Vagina (tissue), 2 donors: ENCODE results near the gene MYO15B. TPM values are rescaled to one million over a fixed set of nuclear protein-coding genes. Genes with fewer than 3 reads are reported as not detected.

Experiments
- DNase-seq, 2 donors: peaks; one replicate each; pipeline ENCODE4 v3.0.0-alpha.2; 2017; ENCODE audit errors: extremely low spot score in 2 of 2
- H3K27ac ChIP-seq: fragments of 200-600 bp; sonication (generic); one replicate; pipeline ENCODE4 v1.5.1; 2019
- H3K27me3 ChIP-seq: fragments of 200-600 bp; sonication (generic); one replicate; pipeline ENCODE4 v1.5.1; 2019
- H3K36me3 ChIP-seq, 2 donors: fragments of 200-600 bp; sonication (generic); one replicate each; pipeline ENCODE4 v1.5.1; 2017 to 2019
- H3K4me1 ChIP-seq: fragments of 200-600 bp; sonication (generic); one replicate; pipeline ENCODE4 v1.5.1; 2019
- H3K4me3 ChIP-seq, 2 donors: fragments of 200-600 bp; sonication (generic); 1 replicate in 1 of 2; 2 replicates in 1 of 2; pipeline ENCODE4 v1.5.1; 2016 to 2019
- H3K9me3 ChIP-seq: fragments of 200-600 bp; sonication (generic); one replicate; pipeline ENCODE4 v1.5.1; 2019
- POLR2A ChIP-seq, 2 donors: fragments of 450-650 bp; IDR thresholded peaks; one replicate each; pipeline ENCODE4 v1.6.1; 2017; ENCODE audit warnings: antibody characterized with exemption in 2 of 2, mild to moderate bottlenecking in 2 of 2, moderate library complexity in 2 of 2
- POLR2AphosphoS5 ChIP-seq, 2 donors: sonication (generic); formaldehyde crosslinking; IDR thresholded peaks; one replicate each; pipeline ENCODE4 v1.9.0; 2017; ENCODE audit warnings: antibody characterized with exemption in 2 of 2, mild to moderate bottlenecking in 2 of 2, low read depth in 1 of 2; ENCODE audit not compliant: insufficient read depth in 1 of 2
- intact Hi-C: fragments of 100-400 bp; cut with DNase I; formaldehyde crosslinking; loops from one replicate; pipeline ENCODE4 v1.15.1; 2023
- total RNA-seq: library from RNA; depleted of rRNA; stranded (reverse); fragments of >200 nt; gene quantifications from one replicate; pipeline ENCODE4 v1.2.3, GENCODE V29; 2016
- TF ChIP-seq, protein P1 (sequence below), 3 experiments: fragments of 450-650 bp in 2 of 3; fragments of 200-600 bp in 1 of 3; sonication (generic) in 1 of 3; IDR thresholded peaks; one replicate each; pipeline ENCODE4 v1.5.1; 2017 to 2019; ENCODE audit warnings: antibody characterized with exemption in 3 of 3, mild to moderate bottlenecking in 2 of 3, moderate library complexity in 2 of 3

Gene MYO15B
- total RNA-seq, 1 donor from 2014 or later: 160 TPM

DNA sequence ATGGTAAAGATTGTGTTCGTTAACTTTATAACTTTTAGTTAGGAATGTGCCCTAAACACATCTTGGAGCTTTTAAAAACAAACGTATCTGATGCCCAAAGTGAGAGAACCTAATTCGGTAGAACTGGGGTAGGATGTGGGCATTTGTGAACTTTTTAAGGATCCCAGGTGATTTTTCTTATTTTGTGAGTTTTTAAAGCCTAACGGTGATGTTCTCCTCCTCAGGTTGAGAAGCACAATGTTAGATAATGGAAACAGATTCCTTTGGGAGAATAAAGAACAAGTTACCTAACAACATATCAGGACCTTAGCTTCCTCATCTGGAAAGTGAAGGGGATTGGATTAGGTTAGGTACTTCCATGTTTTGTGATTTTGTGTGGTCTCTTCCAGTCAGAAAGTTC, 80.2 kb downstream of the MYO15B start:
- Histone ChIP-seq H3K27me3 (no peaks in the 10 kb centered on the region), H3K4me1 (peaks cover 24% of the 10 kb centered on the region), H3K36me3 (peaks cover 0 to 29% of the 10 kb centered on the region in 2 donors), H3K4me3 (peak overlapping the region; percentile 90 to 96), H3K9me3 (no peaks in the 10 kb centered on the region), H3K27ac (peak overlapping the region; percentile 87)
- DNase-seq: no peak
- intact Hi-C loops: no loop called here
- TF ChIP-seq POLR2AphosphoS5 (IDR thresholded peaks at IDR 0.05; ENCODE audit: insufficient read depth in 1 of 2, low read depth in 1 of 2) (no peak), POLR2A (IDR thresholded peaks at IDR 0.05) (no peak)
- TF ChIP-seq, protein P1, sequence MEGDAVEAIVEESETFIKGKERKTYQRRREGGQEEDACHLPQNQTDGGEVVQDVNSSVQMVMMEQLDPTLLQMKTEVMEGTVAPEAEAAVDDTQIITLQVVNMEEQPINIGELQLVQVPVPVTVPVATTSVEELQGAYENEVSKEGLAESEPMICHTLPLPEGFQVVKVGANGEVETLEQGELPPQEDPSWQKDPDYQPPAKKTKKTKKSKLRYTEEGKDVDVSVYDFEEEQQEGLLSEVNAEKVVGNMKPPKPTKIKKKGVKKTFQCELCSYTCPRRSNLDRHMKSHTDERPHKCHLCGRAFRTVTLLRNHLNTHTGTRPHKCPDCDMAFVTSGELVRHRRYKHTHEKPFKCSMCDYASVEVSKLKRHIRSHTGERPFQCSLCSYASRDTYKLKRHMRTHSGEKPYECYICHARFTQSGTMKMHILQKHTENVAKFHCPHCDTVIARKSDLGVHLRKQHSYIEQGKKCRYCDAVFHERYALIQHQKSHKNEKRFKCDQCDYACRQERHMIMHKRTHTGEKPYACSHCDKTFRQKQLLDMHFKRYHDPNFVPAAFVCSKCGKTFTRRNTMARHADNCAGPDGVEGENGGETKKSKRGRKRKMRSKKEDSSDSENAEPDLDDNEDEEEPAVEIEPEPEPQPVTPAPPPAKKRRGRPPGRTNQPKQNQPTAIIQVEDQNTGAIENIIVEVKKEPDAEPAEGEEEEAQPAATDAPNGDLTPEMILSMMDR (IDR thresholded peaks at IDR 0.05): no peak

DNA sequence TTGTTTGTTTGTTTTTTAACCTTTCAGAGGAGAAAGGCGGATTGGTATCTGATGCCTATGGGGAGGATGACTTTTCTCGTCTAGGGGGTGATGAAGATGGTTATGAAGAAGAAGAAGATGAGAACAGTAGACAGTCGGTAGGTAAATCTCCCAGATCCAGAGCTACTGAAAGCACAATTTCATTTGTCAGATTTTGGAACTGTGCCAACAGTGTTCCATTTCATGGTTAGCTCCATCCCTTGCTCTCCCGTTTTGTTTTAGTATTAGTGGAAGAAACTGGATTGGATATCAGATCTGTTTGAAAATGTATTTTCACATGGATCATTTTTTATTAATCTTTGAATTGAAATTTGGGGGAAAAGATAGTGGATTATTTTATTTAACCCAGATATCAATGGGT, 80.9 kb downstream of the MYO15B start:
- Histone ChIP-seq H3K4me1 (peaks cover 24% of the 10 kb centered on the region), H3K36me3 (peaks cover 0 to 32% of the 10 kb centered on the region in 2 donors), H3K4me3 (peak overlapping the region in 1 of 2 donors; percentile 90), H3K27ac (no peak overlapping the region), H3K9me3 (no peaks in the 10 kb centered on the region), H3K27me3 (no peaks in the 10 kb centered on the region)
- intact Hi-C loops: no loop called here
- no peak for DNase-seq
- TF ChIP-seq, protein P1 (IDR thresholded peaks at IDR 0.05): no peak
- TF ChIP-seq POLR2A (IDR thresholded peaks at IDR 0.05): no peak
- no peak for TF ChIP-seq POLR2AphosphoS5 (IDR thresholded peaks at IDR 0.05; ENCODE audit: insufficient read depth in 1 of 2, low read depth in 1 of 2)

- no peaks in the 10 kb centered on the region for H3K9me3 ChIP-seq
- TF ChIP-seq POLR2AphosphoS5 (IDR thresholded peaks at IDR 0.05; ENCODE audit: insufficient read depth in 1 of 2, low read depth in 1 of 2) (no peak), POLR2A (IDR thresholded peaks at IDR 0.05) (no peak)
- TF ChIP-seq, protein P1 (IDR thresholded peaks at IDR 0.05): no peak
- no peak overlapping the region for H3K27ac ChIP-seq
- no peak for DNase-seq
- peaks cover 0 to 41% of the 10 kb centered on the region in 2 donors for H3K36me3 ChIP-seq
- intact Hi-C loops: loop anchor here (5.0 kb wide), 1 partner anchor 81 kb away; no protein-coding TSS in a partner anchor
- H3K4me1 ChIP-seq: peaks cover 22% of the 10 kb centered on the region
- no peaks in the 10 kb centered on the region for H3K27me3 ChIP-seq
- no peak overlapping the region for H3K4me3 ChIP-seq
These were observed 83.3 kb downstream of the MYO15B start for GRCh38 chr17:75670868-75671267.

GRCh38 chr17:75672011-75672410, 84.4 kb downstream of the MYO15B start:
- peaks cover 0 to 41% of the 10 kb centered on the region in 2 donors for H3K36me3 ChIP-seq

GRCh38 chr17:75673487-75673886, 85.9 kb downstream of the MYO15B start:
- Histone ChIP-seq H3K9me3 (no peaks in the 10 kb centered on the region), H3K4me3 (no peak overlapping the region), H3K36me3 (peaks cover 0 to 43% of the 10 kb centered on the region in 2 donors), H3K27ac (no peak overlapping the region), H3K4me1 (peaks cover 4% of the 10 kb centered on the region), H3K27me3 (no peaks in the 10 kb centered on the region)
- intact Hi-C loops: loop anchor here (5.0 kb wide), 1 partner anchor 79 kb away; no protein-coding TSS in a partner anchor
- TF ChIP-seq POLR2AphosphoS5 (IDR thresholded peaks at IDR 0.05; ENCODE audit: insufficient read depth in 1 of 2, low read depth in 1 of 2): no peak
- no peak for TF ChIP-seq POLR2A (IDR thresholded peaks at IDR 0.05)
- TF ChIP-seq, protein P1 (IDR thresholded peaks at IDR 0.05): no peak
- DNase-seq: no peak

More at GRCh38 chr17:75672011-75672410, 84.4 kb downstream of the MYO15B start:
- Histone ChIP-seq H3K27me3 (no peaks in the 10 kb centered on the region), H3K27ac (no peak overlapping the region), H3K4me1 (peaks cover 12% of the 10 kb centered on the region), H3K4me3 (no peak overlapping the region), H3K9me3 (no peaks in the 10 kb centered on the region)
- no peak for TF ChIP-seq POLR2A (IDR thresholded peaks at IDR 0.05)
- TF ChIP-seq, protein P1 (IDR thresholded peaks at IDR 0.05): no peak
- no peak for TF ChIP-seq POLR2AphosphoS5 (IDR thresholded peaks at IDR 0.05; ENCODE audit: insufficient read depth in 1 of 2, low read depth in 1 of 2)
- intact Hi-C loops: loop anchor here (5.0 kb wide), 1 partner anchor 80 kb away; no protein-coding TSS in a partner anchor
- no peak for DNase-seq
